Karpas-422 (cell line): ENCODE results near the gene SHMT2. TPM values are rescaled to one million over a fixed set of nuclear protein-coding genes. Genes with fewer than 3 reads are reported as not detected.
"Not testable (repeated sequence)": the region's sequence is repeated elsewhere in the genome, so short reads cannot be mapped to it uniquely, and the experiment has no call there.

Experiments
- DNase-seq: peaks from one replicate; pipeline ENCODE4 v3.0.0-alpha.2; 2015
- H2AFZ ChIP-seq: fragments of 200-600 bp; sonication (generic); 2 replicates; pipeline ENCODE4 v1.6.1; 2014; ENCODE audit warnings: antibody characterized with exemption, low read length, mixed read lengths
- H3K27ac ChIP-seq: fragments of 200-600 bp; sonication (generic); 2 replicates; pipeline ENCODE4 v1.5.1; 2014; ENCODE audit warnings: mild to moderate bottlenecking, low read length, moderate library complexity
- H3K27me3 ChIP-seq: fragments of 200-600 bp; sonication (generic); 2 replicates; pipeline ENCODE4 v1.6.1; 2014; ENCODE audit warnings: low read length, mixed read lengths
- H3K36me3 ChIP-seq: fragments of 200-600 bp; sonication (generic); 2 replicates; pipeline ENCODE4 v1.6.1; 2014; ENCODE audit warnings: low read length, mixed read lengths; ENCODE audit not compliant: insufficient read depth
- H3K4me1 ChIP-seq: fragments of 200-600 bp; sonication (generic); 2 replicates; pipeline ENCODE4 v1.6.1; 2014; ENCODE audit warnings: mild to moderate bottlenecking, low read length, mixed read lengths
- H3K4me2 ChIP-seq: fragments of 200-600 bp; sonication (generic); 2 replicates; pipeline ENCODE4 v1.6.1; 2014; ENCODE audit warnings: low read length, low read depth, mild to moderate bottlenecking; ENCODE audit not compliant: poor library complexity, severe bottlenecking
- H3K4me3 ChIP-seq: fragments of 200-600 bp; sonication (generic); 2 replicates; pipeline ENCODE4 v1.5.1; 2014; ENCODE audit warnings: mild to moderate bottlenecking, antibody characterized with exemption, low read length, mixed read lengths
- H3K79me2 ChIP-seq: fragments of 200-600 bp; sonication (generic); 2 replicates; pipeline ENCODE4 v1.6.1; 2014; ENCODE audit warnings: mild to moderate bottlenecking, low read length, mixed read lengths
- H3K9ac ChIP-seq: fragments of 200-600 bp; sonication (generic); 2 replicates; pipeline ENCODE4 v1.6.0; 2014; ENCODE audit warnings: low read length
- H3K9me2 ChIP-seq: fragments of 200-600 bp; sonication (generic), shearing (Covaris generic); replicated peaks from 2 replicates; pipeline ENCODE4 v1.6.0; 2014; ENCODE audit warnings: mild to moderate bottlenecking, low read length, moderate library complexity; ENCODE audit not compliant: insufficient read depth
- H3K9me3 ChIP-seq: fragments of 300-700, 200-600 bp; sonication (generic); 2 replicates; pipeline ENCODE4 v1.6.1; 2014; ENCODE audit warnings: low read length, mixed read lengths
- H4K20me1 ChIP-seq: fragments of 200-600 bp; sonication (generic); 2 replicates; pipeline ENCODE4 v1.6.1; 2014; ENCODE audit warnings: mild to moderate bottlenecking, antibody characterized with exemption, low read length, low read depth; ENCODE audit not compliant: insufficient read depth
- total RNA-seq: library from RNA; depleted of rRNA; stranded (reverse); fragments of >200 nt; shearing (Covaris generic); gene quantifications from 2 replicates; pipeline ENCODE4 v1.2.3, GENCODE V29; 2014; ENCODE audit warnings: low replicate concordance

SHMT2 gene
- total RNA-seq, 1 experiment from 2014 or later, result 399 TPM

DNA sequence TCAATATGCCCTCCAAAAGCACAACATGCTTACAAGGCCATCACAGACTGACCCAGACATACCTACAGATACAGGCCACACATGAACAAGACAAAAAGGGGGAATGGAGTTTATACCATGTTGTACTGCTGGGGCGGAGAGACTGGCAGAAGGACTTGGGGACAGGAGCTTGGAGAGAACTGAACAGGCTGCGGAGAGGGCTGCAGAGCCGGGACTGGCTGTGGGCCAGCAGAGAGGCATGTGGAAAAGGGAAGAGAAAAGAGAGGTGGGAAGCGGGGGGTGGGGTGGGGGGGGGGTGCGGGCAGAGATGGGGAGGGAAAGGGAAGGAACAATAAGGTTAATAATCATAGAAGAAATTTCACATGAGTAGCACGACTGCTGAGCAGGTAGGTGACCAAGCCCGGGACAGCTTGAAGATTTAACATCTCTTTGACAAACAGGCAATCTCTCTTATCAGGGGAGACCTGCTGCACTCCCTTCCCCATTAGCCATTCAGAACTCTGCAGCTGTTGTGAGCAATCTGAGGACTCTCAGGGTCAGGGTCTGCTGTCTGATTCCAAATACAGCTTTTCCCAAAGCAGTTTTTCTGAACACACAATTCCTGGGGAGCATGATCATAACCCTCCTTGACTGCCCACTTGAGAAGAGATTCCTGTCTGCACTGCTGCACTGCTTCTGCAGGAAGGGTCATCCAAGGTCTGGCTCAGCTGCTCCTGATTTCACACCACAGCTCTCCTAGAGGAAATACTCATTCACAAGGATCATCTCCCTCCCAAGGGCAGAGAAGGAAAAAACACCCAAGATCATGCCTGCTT is 43.0 kb downstream of the SHMT2 start:
- H4K20me1 ChIP-seq, result no peaks in the 10 kb centered on the region
- no peak overlapping the region; the same call in 1 of the 2 replicates for H3K27ac ChIP-seq
- H3K27me3 ChIP-seq, result no peaks in the 10 kb centered on the region
- peaks cover 5% of the 10 kb centered on the region for H3K36me3 ChIP-seq
- no peak for DNase-seq
- no peaks in the 10 kb centered on the region for H3K9me2 ChIP-seq
- H3K4me2 ChIP-seq, result no peak overlapping the region
- no peak overlapping the region for H3K9ac ChIP-seq
- H3K4me1 ChIP-seq, result no peaks in the 10 kb centered on the region
- H3K4me3 ChIP-seq, result no peak overlapping the region
- no peak overlapping the region for H2AFZ ChIP-seq
- no peaks in the 10 kb centered on the region for H3K79me2 ChIP-seq
- H3K9me3 ChIP-seq, result no peaks in the 10 kb centered on the region

DNA sequence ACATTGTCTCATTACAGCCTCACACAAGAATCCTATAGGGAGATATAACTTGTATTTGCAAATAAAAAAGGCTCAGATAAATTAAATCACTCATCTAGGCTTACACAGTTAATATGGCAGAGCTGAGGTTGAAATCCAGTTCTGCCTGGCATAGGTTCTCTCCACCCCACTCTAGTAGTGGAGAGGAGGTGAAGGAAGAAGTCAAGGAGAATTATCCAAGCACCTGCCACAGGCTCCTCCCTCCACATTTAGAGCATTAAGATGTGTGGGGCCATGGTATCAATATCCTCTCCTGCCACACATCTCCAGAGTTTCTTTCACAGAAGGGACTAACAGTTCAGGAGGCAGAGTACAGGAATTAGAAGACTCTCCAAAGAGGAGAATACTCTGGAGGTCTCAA is 44.0 kb downstream of the SHMT2 start:
- Histone ChIP-seq H3K9me2 (no peaks in the 10 kb centered on the region), H3K9me3 (no peaks in the 10 kb centered on the region), H4K20me1 (no peaks in the 10 kb centered on the region), H3K36me3 (peaks cover under 1% of the 10 kb centered on the region; the same call in 1 of the 2 replicates), H3K79me2 (no peaks in the 10 kb centered on the region), H2AFZ (no peak overlapping the region), H3K4me1 (peaks cover 4% of the 10 kb centered on the region), H3K4me3 (no peak overlapping the region), H3K4me2 (no peak overlapping the region), H3K9ac (no peak overlapping the region), H3K27me3 (no peaks in the 10 kb centered on the region), H3K27ac (no peak overlapping the region)
- no peak for DNase-seq

DNA sequence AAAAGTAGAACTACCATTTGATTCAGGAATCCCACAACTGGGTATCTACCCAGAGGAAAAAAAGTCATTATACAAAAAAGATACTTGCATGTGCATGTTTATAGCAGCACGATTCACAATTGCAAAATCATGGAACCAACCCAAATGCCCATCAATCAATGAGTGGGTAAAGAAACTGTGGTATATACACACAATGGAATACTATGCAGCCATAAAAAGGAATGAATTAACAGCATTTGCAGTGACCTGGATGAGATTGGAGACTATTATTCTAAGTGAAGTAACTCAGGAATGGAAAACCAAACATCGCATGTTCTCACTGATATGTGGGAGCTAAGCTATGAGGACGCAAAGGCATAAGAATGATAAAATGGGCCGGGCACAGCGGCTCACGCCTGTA is 46.7 kb downstream of the SHMT2 start:
- not testable (repeated sequence) for H3K4me2 ChIP-seq, H3K36me3 ChIP-seq

DNA sequence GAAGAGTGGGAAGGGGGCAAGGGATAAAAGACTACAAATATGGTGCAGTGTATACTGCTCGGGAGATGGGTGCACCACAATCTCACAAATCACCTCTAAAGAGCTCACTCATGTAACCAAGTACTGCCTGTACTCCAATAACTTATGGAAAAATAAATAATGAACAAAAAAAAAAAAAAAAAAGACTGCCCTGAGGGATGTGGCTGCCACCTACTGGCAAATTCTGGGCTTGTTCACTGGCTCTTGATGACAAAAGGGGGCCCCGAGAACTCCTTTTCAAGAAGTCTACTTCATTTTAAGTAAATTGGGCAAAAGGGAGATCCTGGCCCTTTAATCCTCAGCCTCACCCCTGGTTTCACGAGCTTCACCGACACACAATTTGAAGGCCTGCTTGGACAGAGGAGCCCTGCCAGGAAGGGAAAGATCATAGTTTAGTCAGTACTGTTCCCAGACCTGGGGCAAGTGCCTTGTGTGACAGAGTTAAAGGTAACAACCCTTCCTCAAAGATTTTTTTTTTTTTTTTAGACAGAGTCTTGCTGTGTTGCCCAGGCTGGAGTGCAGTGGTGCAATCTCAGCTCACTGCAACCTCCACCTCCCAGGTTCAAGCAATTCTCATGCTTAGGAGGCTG is 47.5 kb downstream of the SHMT2 start:
- Histone ChIP-seq H3K9me3 (no peaks in the 10 kb centered on the region), H3K27me3 (no peaks in the 10 kb centered on the region), H2AFZ (no peak overlapping the region), H3K4me2 (no peak overlapping the region), H4K20me1 (no peaks in the 10 kb centered on the region), H3K79me2 (no peaks in the 10 kb centered on the region), H3K4me1 (peaks cover 34% of the 10 kb centered on the region), H3K9me2 (no peaks in the 10 kb centered on the region), H3K27ac (no peak overlapping the region), H3K9ac (no peak overlapping the region), H3K36me3 (peaks cover 4% of the 10 kb centered on the region; the same call in 1 of the 2 replicates), H3K4me3 (no peak overlapping the region)
- peak; percentile 79 for DNase-seq

More for the DNA sequence above, 46.7 kb downstream of the SHMT2 start:
- not testable (repeated sequence) for H3K9me3 ChIP-seq, H3K27me3 ChIP-seq, H2AFZ ChIP-seq, DNase-seq, H3K9ac ChIP-seq, H3K9me2 ChIP-seq, H3K79me2 ChIP-seq, H3K27ac ChIP-seq, H3K4me3 ChIP-seq, H4K20me1 ChIP-seq
- H3K4me1 ChIP-seq, result peaks cover 29% of the 10 kb centered on the region

DNA sequence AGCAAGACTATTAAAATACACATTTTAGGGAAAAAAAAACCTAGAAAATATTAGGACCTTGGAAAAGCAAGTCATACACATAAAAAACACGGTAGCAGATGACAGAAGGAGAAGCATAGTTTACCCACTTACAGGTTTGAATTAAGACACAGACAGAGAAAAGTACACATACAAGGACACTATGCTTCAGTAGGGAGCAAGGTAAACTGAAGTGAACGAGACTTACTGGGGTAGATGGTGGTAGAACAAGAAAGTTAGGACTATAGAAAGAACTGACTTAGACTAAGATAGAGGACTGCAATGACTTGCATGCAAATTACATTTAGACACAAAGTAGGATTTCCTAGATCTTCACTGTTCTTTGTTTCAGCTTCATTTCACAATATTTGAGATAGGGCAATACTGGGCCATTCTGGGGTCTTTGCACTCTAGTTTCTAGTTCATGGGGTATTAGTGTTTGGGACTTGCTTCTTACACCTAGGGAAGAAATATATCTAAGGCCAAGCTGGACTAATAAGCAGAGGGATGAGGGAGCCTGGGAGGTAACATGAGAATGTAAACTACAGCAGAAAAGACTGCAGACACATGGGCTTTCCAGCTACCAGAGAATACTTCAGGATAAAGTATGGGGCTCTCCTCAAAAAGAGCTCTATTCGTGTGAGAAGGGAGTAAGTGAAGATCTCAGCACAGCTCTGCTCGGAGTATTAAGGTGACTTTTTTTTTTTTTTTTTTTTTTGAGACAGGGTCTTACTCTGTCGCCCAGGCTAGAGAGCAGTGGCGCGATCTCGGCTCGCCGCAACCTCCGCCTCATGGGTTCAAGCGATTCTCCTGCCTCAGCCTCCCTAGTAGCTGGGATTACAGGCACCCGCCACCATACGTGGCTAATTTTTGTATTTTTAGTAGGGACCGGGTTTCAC is 49.2 kb downstream of the SHMT2 start:
- DNase-seq, result no peak
- Histone ChIP-seq H3K27me3 (no peaks in the 10 kb centered on the region), H3K9me2 (no peaks in the 10 kb centered on the region), H2AFZ (no peak overlapping the region), H3K9me3 (no peaks in the 10 kb centered on the region), H3K4me3 (no peak overlapping the region), H3K79me2 (no peaks in the 10 kb centered on the region), H3K27ac (peak overlapping the region; percentile 41; the same call in 1 of the 2 replicates), H3K9ac (0 out of 2 replicates have a peak overlapping the region, but pooled peaks have one; percentile 2), H3K36me3 (peaks cover 4% of the 10 kb centered on the region; the same call in 1 of the 2 replicates), H4K20me1 (no peaks in the 10 kb centered on the region), H3K4me1 (peaks cover 34% of the 10 kb centered on the region), H3K4me2 (peak overlapping the region; percentile 0)

DNA sequence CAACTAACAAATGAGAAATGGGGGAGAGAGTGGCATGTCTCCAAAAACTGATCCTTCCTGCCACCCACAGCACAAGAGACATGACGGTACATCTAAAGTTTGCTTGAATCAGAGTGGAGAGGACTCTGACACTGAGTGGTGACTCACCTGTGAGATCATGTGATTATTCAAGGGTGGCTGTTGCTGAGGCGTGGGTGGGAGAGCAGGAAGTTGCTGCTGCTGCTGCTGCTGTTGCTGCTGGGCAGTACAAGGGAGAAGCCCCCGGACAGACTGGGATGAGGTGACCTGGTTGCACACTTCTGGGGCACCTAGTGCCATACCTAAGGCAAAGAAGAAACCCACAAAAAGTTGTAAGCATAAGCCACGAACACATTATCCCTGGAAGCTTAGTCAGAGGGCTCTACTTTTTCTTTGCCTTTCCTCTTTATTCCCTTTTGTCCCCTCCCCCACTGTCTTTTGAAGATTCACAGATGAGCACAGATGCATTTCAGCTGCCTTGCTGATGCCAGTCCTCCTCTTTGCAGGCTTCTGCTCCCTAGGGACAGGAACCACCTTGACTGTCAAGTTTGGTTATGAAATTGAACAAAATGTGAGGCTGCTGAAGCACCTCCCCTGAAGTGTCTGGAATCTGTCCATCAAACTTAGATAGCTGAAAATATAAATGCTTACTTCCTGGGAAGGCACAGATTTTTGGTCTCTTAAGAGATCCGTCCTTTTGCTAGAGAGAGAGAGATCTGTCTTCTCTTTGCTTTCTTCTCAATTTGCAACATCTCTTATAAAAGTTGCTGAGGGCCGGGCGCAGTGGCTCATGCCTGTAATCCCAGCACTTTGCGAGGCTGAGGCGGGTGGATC is 50.9 kb downstream of the SHMT2 start:
- peaks cover 4% of the 10 kb centered on the region; the same call in 1 of the 2 replicates for H3K36me3 ChIP-seq
- H3K27me3 ChIP-seq, result no peaks in the 10 kb centered on the region
- peak overlapping the region; percentile 30 for H3K9ac ChIP-seq
- peak overlapping the region; percentile 29; the same call in 1 of the 2 replicates for H3K4me3 ChIP-seq
- no peaks in the 10 kb centered on the region for H4K20me1 ChIP-seq
- H3K9me3 ChIP-seq, result no peaks in the 10 kb centered on the region
- H2AFZ ChIP-seq, result no peak overlapping the region
- H3K27ac ChIP-seq, result peak overlapping the region; percentile 83
- no peaks in the 10 kb centered on the region for H3K9me2 ChIP-seq
- H3K4me1 ChIP-seq, result peaks cover 34% of the 10 kb centered on the region
- DNase-seq, result peak; percentile 87
- no peaks in the 10 kb centered on the region for H3K79me2 ChIP-seq
- H3K4me2 ChIP-seq, result peak overlapping the region; percentile 60

DNA sequence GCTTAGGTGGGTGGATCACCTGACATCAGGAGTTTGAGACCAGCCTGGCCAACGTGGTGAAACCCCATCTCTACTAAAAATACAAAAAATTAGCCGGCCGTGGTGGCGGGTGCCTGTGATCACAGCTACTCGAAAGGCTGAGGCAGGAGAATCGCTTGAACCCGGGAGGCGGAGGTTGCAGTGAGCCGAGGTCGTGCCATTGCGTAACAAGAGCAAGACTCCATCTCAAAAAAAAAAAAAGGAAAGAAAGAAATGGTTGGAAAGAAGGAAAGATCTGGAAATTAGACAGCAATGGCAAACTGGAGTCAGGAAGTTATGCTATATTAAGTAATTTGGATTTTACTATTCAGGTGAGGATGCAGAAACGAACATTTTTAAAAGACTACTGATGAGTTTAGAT is 52.6 kb downstream of the SHMT2 start:
- not testable (repeated sequence) for H3K79me2 ChIP-seq, H3K4me2 ChIP-seq, H3K9ac ChIP-seq, H3K9me3 ChIP-seq, H3K9me2 ChIP-seq, H3K36me3 ChIP-seq, H2AFZ ChIP-seq, H3K27me3 ChIP-seq, H4K20me1 ChIP-seq, DNase-seq, H3K27ac ChIP-seq, H3K4me3 ChIP-seq
- H3K4me1 ChIP-seq, result peaks cover 34% of the 10 kb centered on the region
